Measurements from ENCODE around the gene TEKT1.

TEKT1 gene

DNA sequence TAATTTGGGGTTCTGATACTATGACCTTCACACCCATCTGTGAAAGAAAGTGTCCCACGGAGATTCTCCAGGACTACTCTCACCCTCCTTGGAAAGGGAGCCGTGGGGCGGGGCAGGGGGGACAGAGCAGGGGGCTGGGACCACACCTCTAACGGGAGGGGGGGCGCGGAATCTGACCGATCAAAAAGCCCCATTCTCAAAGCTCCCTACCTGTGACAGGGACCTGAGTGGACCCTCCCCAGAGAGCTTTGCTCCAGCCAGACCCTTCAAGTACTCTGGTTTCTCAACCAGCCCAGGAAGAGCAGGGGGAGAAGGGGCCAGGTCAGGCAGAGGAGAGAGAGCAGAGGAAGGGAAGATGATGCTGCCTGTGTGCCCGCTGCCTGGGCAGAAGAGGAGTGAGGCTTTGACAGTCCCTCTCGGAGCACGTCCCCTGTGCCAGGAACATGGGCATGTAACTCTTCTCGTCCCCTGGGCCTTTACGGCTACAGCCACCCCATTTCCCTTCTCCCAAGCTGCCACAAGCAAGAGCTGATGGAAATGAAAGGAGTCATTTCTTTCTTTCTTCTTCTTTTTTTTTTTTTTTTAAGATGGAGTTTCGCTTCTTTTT is 75.0 kb downstream of the TEKT1 start:
- Mint-ChIP-seq H3K36me3 (ENCODE audit: low read depth) (peaks cover 23% of the 10 kb centered on the region), H3K4me1 (ENCODE audit: low read depth) (peaks cover 57% of the 10 kb centered on the region), H3K4me3 (peak overlapping the region; percentile 91), H3K27me3 (no peaks in the 10 kb centered on the region), H3K9me3 (no peaks in the 10 kb centered on the region), H3K27ac (peak overlapping the region; percentile 86)

- Mint-ChIP-seq H3K36me3 (ENCODE audit: low read depth) (peaks cover 20% of the 10 kb centered on the region), H3K4me1 (ENCODE audit: low read depth) (peaks cover 57% of the 10 kb centered on the region), H3K27me3 (no peaks in the 10 kb centered on the region), H3K27ac (peak within 1 kb of the TSS; percentile 86), H3K9me3 (no peaks in the 10 kb centered on the region), H3K4me3 (peak within 1 kb of the TSS; percentile 91)
Observed at GRCh38 chr17:6755731-6756184, 75.8 kb downstream of the TEKT1 start, which contains the start of gene XAF1. Gene XAF1 (plus strand): TSS chr17:6756046. CDS start chr17:6756079, 33 bp downstream.

- Mint-ChIP-seq H3K4me3 (peak overlapping the region; percentile 91), H3K27ac (peak overlapping the region; percentile 86), H3K4me1 (ENCODE audit: low read depth) (peaks cover 57% of the 10 kb centered on the region), H3K27me3 (no peaks in the 10 kb centered on the region), H3K36me3 (ENCODE audit: low read depth) (peaks cover 16% of the 10 kb centered on the region), H3K9me3 (no peaks in the 10 kb centered on the region)
Observed at GRCh38 chr17:6755281-6755680, 76.2 kb downstream of the TEKT1 start.

GRCh38 chr17:6753546-6753945 is 78.0 kb downstream of the TEKT1 start:
- H3K27ac Mint-ChIP-seq, result no peak overlapping the region
- H3K36me3 Mint-ChIP-seq (ENCODE audit: low read depth), result peaks cover 9% of the 10 kb centered on the region
- no peak overlapping the region for H3K4me3 Mint-ChIP-seq
- peaks cover 57% of the 10 kb centered on the region for H3K4me1 Mint-ChIP-seq (ENCODE audit: low read depth)
- no peaks in the 10 kb centered on the region for H3K27me3 Mint-ChIP-seq
- H3K9me3 Mint-ChIP-seq, result no peaks in the 10 kb centered on the region

- peak overlapping the region; percentile 53 for H3K27ac Mint-ChIP-seq
- H3K27me3 Mint-ChIP-seq, result no peaks in the 10 kb centered on the region
- no peak overlapping the region for H3K4me3 Mint-ChIP-seq
- no peaks in the 10 kb centered on the region for H3K9me3 Mint-ChIP-seq
- peaks cover 52% of the 10 kb centered on the region for H3K4me1 Mint-ChIP-seq (ENCODE audit: low read depth)
- peaks cover 4% of the 10 kb centered on the region for H3K36me3 Mint-ChIP-seq (ENCODE audit: low read depth)
Observed at GRCh38 chr17:6753006-6753445, 78.5 kb downstream of the TEKT1 start.

- peak overlapping the region; percentile 64 for H3K27ac Mint-ChIP-seq
- H3K4me3 Mint-ChIP-seq, result no peak overlapping the region
- no peaks in the 10 kb centered on the region for H3K36me3 Mint-ChIP-seq (ENCODE audit: low read depth)
- H3K27me3 Mint-ChIP-seq, result no peaks in the 10 kb centered on the region
- H3K9me3 Mint-ChIP-seq, result no peaks in the 10 kb centered on the region
- peaks cover 45% of the 10 kb centered on the region for H3K4me1 Mint-ChIP-seq (ENCODE audit: low read depth)
Observed at GRCh38 chr17:6752068-6752909, 79.2 kb downstream of the TEKT1 start.

- no peaks in the 10 kb centered on the region for H3K9me3 Mint-ChIP-seq
- H3K4me3 Mint-ChIP-seq, result no peak overlapping the region
- H3K27me3 Mint-ChIP-seq, result peaks cover 10% of the 10 kb centered on the region
- no peaks in the 10 kb centered on the region for H3K36me3 Mint-ChIP-seq (ENCODE audit: low read depth)
- H3K4me1 Mint-ChIP-seq (ENCODE audit: low read depth), result peaks cover 20% of the 10 kb centered on the region
- H3K27ac Mint-ChIP-seq, result no peak overlapping the region
Observed at GRCh38 chr17:6749519-6749918, 82.0 kb downstream of the TEKT1 start.

DNA sequence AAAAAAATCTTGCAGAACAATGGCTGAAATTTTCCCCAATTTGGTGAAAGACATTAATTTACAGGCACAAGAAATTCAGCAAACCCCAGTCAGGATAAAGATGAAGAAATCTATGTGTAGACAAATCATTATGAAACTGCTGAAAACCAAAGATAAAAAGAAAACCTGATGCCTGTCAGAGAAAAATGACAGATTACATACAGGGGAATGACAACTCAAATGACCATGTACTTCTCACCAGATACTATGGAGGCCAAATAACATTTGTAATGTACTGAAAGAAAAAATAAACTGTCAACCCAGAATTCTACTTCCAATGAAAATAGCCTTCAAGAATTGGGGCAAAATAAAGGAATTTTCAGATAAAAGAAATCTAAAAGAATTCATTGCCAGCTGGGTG is 82.9 kb downstream of the TEKT1 start:
- Mint-ChIP-seq H3K4me1 (ENCODE audit: low read depth) (peaks cover 17% of the 10 kb centered on the region), H3K36me3 (ENCODE audit: low read depth) (no peaks in the 10 kb centered on the region), H3K4me3 (no peak overlapping the region), H3K27ac (no peak overlapping the region), H3K9me3 (no peaks in the 10 kb centered on the region), H3K27me3 (peaks cover 10% of the 10 kb centered on the region)
